ENCODE data around the gene IGFL3.
"Not testable (repeated sequence)": the region's sequence is repeated elsewhere in the genome, so short reads cannot be mapped to it uniquely, and the experiment has no call there.

The IGFL3 gene

GRCh38 chr19:46118136-46118535, 6.4 kb downstream of the IGFL3 start:
- peak; percentile 78 for DNase-seq

GRCh38 chr19:46116121-46116520, 8.4 kb downstream of the IGFL3 start:
- peak; percentile 35 for DNase-seq

- DNase-seq, result peak; percentile 91
These were observed 8.9 kb downstream of the IGFL3 start for GRCh38 chr19:46115396-46116106.

- DNase-seq, result no peak
These were observed 10.8 kb downstream of the IGFL3 start for GRCh38 chr19:46113726-46114125.

GRCh38 chr19:46112527-46112926, 12.0 kb downstream of the IGFL3 start:
- DNase-seq, result no peak

GRCh38 chr19:46111376-46111775, 13.1 kb downstream of the IGFL3 start:
- peak; percentile 9 for DNase-seq

GRCh38 chr19:46109876-46110275, 14.6 kb downstream of the IGFL3 start:
- no peak for DNase-seq

- peak; percentile 80 for DNase-seq
These were observed 17.1 kb downstream of the IGFL3 start for GRCh38 chr19:46107371-46107770.

- not testable (repeated sequence) for DNase-seq
These were observed 22.2 kb downstream of the IGFL3 start for GRCh38 chr19:46102333-46102732.

- DNase-seq, result no peak
These were observed 23.2 kb downstream of the IGFL3 start for GRCh38 chr19:46101293-46101692.

GRCh38 chr19:46100344-46100743, 24.1 kb downstream of the IGFL3 start:
- DNase-seq, result no peak

GRCh38 chr19:46090444-46090843, 34.0 kb downstream of the IGFL3 start:
- DNase-seq, result no peak

GRCh38 chr19:46089432-46089831, 35.1 kb downstream of the IGFL3 start:
- DNase-seq, result no peak

GRCh38 chr19:46088101-46088500, 36.4 kb downstream of the IGFL3 start:
- no peak for DNase-seq

- no peak for DNase-seq
These were observed 38.6 kb downstream of the IGFL3 start for GRCh38 chr19:46085888-46086287.

- DNase-seq, result peak; percentile 62
These were observed 41.8 kb downstream of the IGFL3 start for GRCh38 chr19:46082728-46083050.

GRCh38 chr19:46081928-46082727, 42.4 kb downstream of the IGFL3 start:
- peak; percentile 76 for DNase-seq

GRCh38 chr19:46080561-46080960, 43.9 kb downstream of the IGFL3 start:
- peak; percentile 100 for DNase-seq

- DNase-seq, result peak; percentile 55
These were observed 44.9 kb downstream of the IGFL3 start for GRCh38 chr19:46079576-46079975.

- DNase-seq, result peak; percentile 83
These were observed 45.7 kb downstream of the IGFL3 start for GRCh38 chr19:46078573-46079332.

GRCh38 chr19:46077815-46078167, 46.7 kb downstream of the IGFL3 start:
- no peak for DNase-seq

- DNase-seq, result peak; percentile 87
These were observed 47.3 kb downstream of the IGFL3 start for GRCh38 chr19:46076951-46077814.
